ENCODE results near the gene GAS6. TPM values are rescaled to one million over a fixed set of nuclear protein-coding genes. Genes with fewer than 3 reads are reported as not detected.
"Not testable (repeated sequence)": the region's sequence is repeated elsewhere in the genome, so short reads cannot be mapped to it uniquely, and the experiment has no call there.

The GAS6 gene
- polyA plus RNA-seq (52.4 and 57.0 TPM in 2 replicates), polyA minus RNA-seq (25.8 and 26.3 TPM in 2 replicates)

- Histone ChIP-seq H3K4me2 (ENCODE audit: low read length) (peak within 1 kb of the TSS; percentile 70), H3K27ac (ENCODE audit: low read length) (no peak within 1 kb of the TSS), H3K9ac (ENCODE audit: low read length) (peak within 1 kb of the TSS; percentile 72), H3K9me2 (ENCODE audit: insufficient read depth, low read length) (no peaks in the 10 kb centered on the region), H3K36me3 (ENCODE audit: insufficient read depth, low read length) (no peaks in the 10 kb centered on the region), H4K20me1 (ENCODE audit: insufficient read depth) (no peaks in the 10 kb centered on the region), H3K79me2 (replicated peaks; ENCODE audit: insufficient read depth, low read length) (no peaks in the 10 kb centered on the region), H3K9me3 (ENCODE audit: low read length) (no peaks in the 10 kb centered on the region), H2AFZ (ENCODE audit: low read depth, low read length) (peak within 1 kb of the TSS; percentile 13), H3K4me3 (ENCODE audit: low read length) (peak within 1 kb of the TSS; percentile 76), H3K27me3 (ENCODE audit: insufficient read depth, low read depth, low read length) (no peaks in the 10 kb centered on the region), H3F3A (ENCODE audit: insufficient read depth, low read length, poor library complexity, severe bottlenecking) (no peaks in the 10 kb centered on the region)
- no peak for TF ChIP-seq REST (IDR thresholded peaks at IDR 0.05; ENCODE audit: borderline replicate concordance)
- peak; percentile 57 for TF ChIP-seq RAD21 (conservative IDR thresholded peaks at IDR 0.05)
- TF ChIP-seq POLR2AphosphoS5 (IDR thresholded peaks at IDR 0.05) = no peak
- TF ChIP-seq CTCF (IDR thresholded peaks at IDR 0.05; ENCODE audit: poor library complexity, severe bottlenecking) = peak; percentile 58
- peak; percentile 46 for TF ChIP-seq MXI1 (conservative IDR thresholded peaks at IDR 0.05; ENCODE audit: poor library complexity, severe bottlenecking)
- peak; percentile 58 for TF ChIP-seq SMC3 (conservative IDR thresholded peaks at IDR 0.05; ENCODE audit: poor library complexity)
- no peak for TF ChIP-seq EP300 (conservative IDR thresholded peaks at IDR 0.05; ENCODE audit: poor library complexity, severe bottlenecking)
- TF ChIP-seq TAF1 (IDR thresholded peaks at IDR 0.05; ENCODE audit: low read depth) = peak; percentile 39
- TF ChIP-seq EZH2 (IDR thresholded peaks at IDR 0.05; ENCODE audit: borderline replicate concordance, insufficient read depth, low read length, poor library complexity, severe bottlenecking) = no peak
Observed at GRCh38 chr13:113863524-113864272, at the start of gene GAS6. Gene GAS6, minus strand, starts transcription at chr13:113864076. Its CDS starts 156 bp downstream, at chr13:113863920.

GRCh38 chr13:113913408-113913807, 49.5 kb upstream of the GAS6 start:
- not testable (repeated sequence) for H3K9ac ChIP-seq (ENCODE audit: low read length); H3K79me2 ChIP-seq (replicated peaks; ENCODE audit: insufficient read depth, low read length)

More at GRCh38 chr13:113913408-113913807, 49.5 kb upstream of the GAS6 start:
- not testable (repeated sequence) for H3K36me3 ChIP-seq (ENCODE audit: insufficient read depth, low read length); H3K9me3 ChIP-seq (ENCODE audit: low read length); H3K27me3 ChIP-seq (ENCODE audit: insufficient read depth, low read depth, low read length); H3K4me3 ChIP-seq (ENCODE audit: low read length); H4K20me1 ChIP-seq (ENCODE audit: insufficient read depth); H3K9me2 ChIP-seq (ENCODE audit: insufficient read depth, low read length); H3F3A ChIP-seq (ENCODE audit: insufficient read depth, low read length, poor library complexity, severe bottlenecking); H3K4me2 ChIP-seq (ENCODE audit: low read length); H2AFZ ChIP-seq (ENCODE audit: low read depth, low read length); H3K27ac ChIP-seq (ENCODE audit: low read length)
